ENCODE data around the gene CPE. TPM values are rescaled to one million over a fixed set of nuclear protein-coding genes. Genes with fewer than 3 reads are reported as not detected.

The CPE gene
- total RNA-seq, 4 donors from 2014 or later: 23.6 to 31.3 (median 25.8) TPM

GRCh38 chr4:165439981-165440380, 61.2 kb downstream of the CPE start:
- Histone ChIP-seq H3K27ac (no peak overlapping the region), H3K27me3 (no peaks in the 10 kb centered on the region), H3K4me3 (no peak overlapping the region), H3K4me1 (no peaks in the 10 kb centered on the region), H3K9me3 (no peaks in the 10 kb centered on the region), H3K36me3 (no peaks in the 10 kb centered on the region)
- TF ChIP-seq POLR2A (IDR thresholded peaks at IDR 0.05) (no peak), CTCF (IDR thresholded peaks at IDR 0.05) (no peak)
- DNase-seq: no peak

GRCh38 chr4:165440415-165441158, 61.8 kb downstream of the CPE start:
- H3K4me1 ChIP-seq: no peaks in the 10 kb centered on the region
- no peak overlapping the region for H3K4me3 ChIP-seq
- no peaks in the 10 kb centered on the region for H3K36me3 ChIP-seq
- no peak overlapping the region for H3K27ac ChIP-seq
- H3K27me3 ChIP-seq: no peaks in the 10 kb centered on the region
- TF ChIP-seq POLR2A (IDR thresholded peaks at IDR 0.05) (no peak), CTCF (IDR thresholded peaks at IDR 0.05) (no peak)
- H3K9me3 ChIP-seq: no peaks in the 10 kb centered on the region
- no peak for DNase-seq

- TF ChIP-seq CTCF (IDR thresholded peaks at IDR 0.05): no peak
- no peak for TF ChIP-seq POLR2A (IDR thresholded peaks at IDR 0.05)
- no peaks in the 10 kb centered on the region for H3K36me3 ChIP-seq
- H3K4me3 ChIP-seq: no peak overlapping the region
- H3K27me3 ChIP-seq: no peaks in the 10 kb centered on the region
- no peak overlapping the region for H3K27ac ChIP-seq
- DNase-seq: no peak
- no peaks in the 10 kb centered on the region for H3K9me3 ChIP-seq
- no peaks in the 10 kb centered on the region for H3K4me1 ChIP-seq
Measured at GRCh38 chr4:165443276-165443675, 64.5 kb downstream of the CPE start.

GRCh38 chr4:165448700-165449099, 69.9 kb downstream of the CPE start:
- Histone ChIP-seq H3K27me3 (no peaks in the 10 kb centered on the region), H3K9me3 (no peaks in the 10 kb centered on the region), H3K4me1 (no peaks in the 10 kb centered on the region), H3K36me3 (no peaks in the 10 kb centered on the region), H3K27ac (no peak overlapping the region), H3K4me3 (no peak overlapping the region)
- DNase-seq: no peak
- TF ChIP-seq POLR2A (IDR thresholded peaks at IDR 0.05) (no peak), CTCF (IDR thresholded peaks at IDR 0.05) (no peak)

- DNase-seq: no peak
Measured at GRCh38 chr4:165449333-165449732, 70.5 kb downstream of the CPE start.

More at GRCh38 chr4:165449333-165449732, 70.5 kb downstream of the CPE start:
- H3K4me1 ChIP-seq: no peaks in the 10 kb centered on the region
- H3K27me3 ChIP-seq: no peaks in the 10 kb centered on the region
- H3K36me3 ChIP-seq: no peaks in the 10 kb centered on the region
- no peak overlapping the region for H3K4me3 ChIP-seq
- TF ChIP-seq CTCF (IDR thresholded peaks at IDR 0.05) (no peak), POLR2A (IDR thresholded peaks at IDR 0.05) (no peak)
- H3K9me3 ChIP-seq: no peaks in the 10 kb centered on the region
- H3K27ac ChIP-seq: no peak overlapping the region
